Stomach (tissue), 4 donors: ENCODE results near the gene MALRD1.

Experiments used
- CTCF ChIP-seq, 7 experiments: fragments of 450-650 bp in 4 of 7; fragments of 200-600 bp in 3 of 7; sonication (generic) in 3 of 7; IDR thresholded peaks; one replicate each; pipeline ENCODE4 v1.5.1; 2016 to 2019; ENCODE audit warnings: antibody characterized with exemption in 7 of 7, control low read depth in 2 of 7, mild to moderate bottlenecking in 1 of 7
- EP300 ChIP-seq: sonication (generic); formaldehyde crosslinking; IDR thresholded peaks from one replicate; pipeline ENCODE4 v1.6.1; 2017; ENCODE audit warnings: antibody characterized with exemption
- POLR2A ChIP-seq, 4 donors: fragments of 450-650 bp; IDR thresholded peaks; one replicate each; pipeline ENCODE4 v1.6.1; 2016; ENCODE audit warnings: antibody characterized with exemption in 4 of 4, control low read depth in 2 of 4, mild to moderate bottlenecking in 1 of 4, moderate library complexity in 1 of 4
- POLR2AphosphoS5 ChIP-seq, 3 donors: sonication (generic); formaldehyde crosslinking; IDR thresholded peaks; one replicate each; pipeline ENCODE4 v1.6.1; 2016; ENCODE audit warnings: antibody characterized with exemption in 3 of 3

GRCh38 chr10:19169684-19170083, 121.1 kb downstream of the MALRD1 start:
- no peak for TF ChIP-seq CTCF (IDR thresholded peaks at IDR 0.05)
- no peak for TF ChIP-seq POLR2AphosphoS5 (IDR thresholded peaks at IDR 0.05)
- TF ChIP-seq POLR2A (IDR thresholded peaks at IDR 0.05), result no peak
- no peak for TF ChIP-seq EP300
